Aorta (tissue), 5 donors: ENCODE measurements around the gene EFHC1. TPM values are rescaled to one million over a fixed set of nuclear protein-coding genes. Genes with fewer than 3 reads are reported as not detected.

Experiments used
- ATAC-seq: fragments of 200-7000 bp; cut with Tn5 transposase; one replicate; pipeline ENCODE4 v1.9.1; 2022; ENCODE audit warnings: moderate library complexity; ENCODE audit not compliant: low FRiP score
- DNase-seq, 2 donors: peaks; one replicate each; pipeline ENCODE4 v3.0.0-alpha.2; 2020
- H3K27ac ChIP-seq, 2 donors: one replicate each; pipeline ENCODE4 v1.5.1; 2013; ENCODE audit warnings: low read length in 2 of 2, mild to moderate bottlenecking in 2 of 2, moderate library complexity in 2 of 2, control low read depth in 1 of 2, inconsistent platforms in 1 of 2, low read depth in 1 of 2
- H3K27me3 ChIP-seq, 2 donors: one replicate each; pipeline ENCODE4 v1.6.1; 2013; ENCODE audit warnings: control low read depth in 1 of 2, low read length in 1 of 2, mild to moderate bottlenecking in 1 of 2, moderate library complexity in 1 of 2; ENCODE audit not compliant: insufficient read depth in 2 of 2, control insufficient read depth in 1 of 2
- H3K36me3 ChIP-seq, 2 donors: one replicate each; pipeline ENCODE4 v1.6.1; 2013; ENCODE audit warnings: control low read depth in 1 of 2, low read length in 1 of 2, mild to moderate bottlenecking in 1 of 2; ENCODE audit not compliant: insufficient read depth in 2 of 2, control insufficient read depth in 1 of 2
- H3K4me1 ChIP-seq, 2 donors: one replicate each; pipeline ENCODE4 v1.6.1; 2013; ENCODE audit warnings: low read length in 2 of 2, control low read depth in 1 of 2, mild to moderate bottlenecking in 1 of 2, moderate library complexity in 1 of 2; ENCODE audit not compliant: insufficient read depth in 2 of 2, control insufficient read depth in 1 of 2
- H3K4me3 ChIP-seq, 2 donors: one replicate each; pipeline ENCODE4 v1.5.1; 2013; ENCODE audit warnings: low read length in 2 of 2, control low read depth in 1 of 2, mild to moderate bottlenecking in 1 of 2
- H3K9me3 ChIP-seq: one replicate; pipeline ENCODE4 v1.6.1; 2013; ENCODE audit warnings: mild to moderate bottlenecking, low read length; ENCODE audit not compliant: control insufficient read depth
- WGBS, 2 donors: extraction: QIAGEN DNeasy Blood & Tissue Kit; methylation state at CpG; one replicate each; pipeline ENCODE4 v1.1.7; 2013; 5-methylcytosine and 5-hydroxymethylcytosine counted together
- intact Hi-C, 2 donors: fragments of 100-400 bp; cut with DNase I; formaldehyde crosslinking; loops; one replicate each; pipeline versions ENCODE4 v1.14.2 to v1.15.0; 2022
- polyA plus RNA-seq, 2 donors: library from polyadenylated mRNA; stranded (reverse); fragments of 200-250 nt; gene quantifications; one replicate each; pipeline ENCODE4 v1.2.3, GENCODE V29; 2013
- total RNA-seq, 2 donors: library from RNA; stranded (reverse); fragmentation: NEBNext Ultra II Directional; extraction: Animal tissue kit (Norgen Biotek cat#: 25700); gene quantifications; one replicate each; pipeline ENCODE4 v1.2.1, GENCODE V29; 2021
- donor health status: healthy with polysubstance abuse.
- donor health status: Bipolar disorder and iron deficiency.
- donor health status: DM: no; HTN: no; CAD: no.
- donor health status: DM: no; HTN: no; CAD: no.
- donor health status: DM: yes; HTN: yes; CAD: no.

The EFHC1 gene
- total and polyA plus RNA-seq, 4 donors = 3.0 to 51.5 (median 21.1) TPM

GRCh38 chr6:52505726-52506409, 85.7 kb downstream of the EFHC1 start:
- peaks cover 3 to 4% of the 10 kb centered on the region in 2 donors for H3K4me1 ChIP-seq
- H3K36me3 ChIP-seq = no peaks in the 10 kb centered on the region
- H3K27me3 ChIP-seq = no peaks in the 10 kb centered on the region
- ATAC-seq (no peak), DNase-seq (no peak)
- intact Hi-C loops = loop anchor here in 1 of 2 donors (5.0 kb wide), 1 partner anchor 91 kb away; no protein-coding TSS in a partner anchor
- WGBS, 2 donors = 51 to 53% methylated on average over 16 of the region's 16 CpGs
- H3K27ac ChIP-seq = peak overlapping the region in 1 of 2 donors; percentile 60
- H3K9me3 ChIP-seq = no peaks in the 10 kb centered on the region
- H3K4me3 ChIP-seq = no peak overlapping the region

GRCh38 chr6:52506476-52506875, 86.3 kb downstream of the EFHC1 start:
- H3K27me3 ChIP-seq = no peaks in the 10 kb centered on the region
- no peaks in the 10 kb centered on the region for H3K9me3 ChIP-seq
- no peaks in the 10 kb centered on the region for H3K36me3 ChIP-seq
- 50 to 71% methylated on average over 9 of the region's 9 CpGs for WGBS, 2 donors
- DNase-seq (no peak), ATAC-seq (no peak)
- H3K4me3 ChIP-seq = no peak overlapping the region
- intact Hi-C loops = loop anchor here in 1 of 2 donors (5.0 kb wide), 1 partner anchor 91 kb away; no protein-coding TSS in a partner anchor
- H3K4me1 ChIP-seq = peaks cover 4 to 6% of the 10 kb centered on the region in 2 donors
- peak overlapping the region in 1 of 2 donors; percentile 9 for H3K27ac ChIP-seq

- ATAC-seq (no peak), DNase-seq (no peak)
- Histone ChIP-seq H3K36me3 (no peaks in the 10 kb centered on the region), H3K4me1 (peaks cover 4 to 11% of the 10 kb centered on the region in 2 donors), H3K27ac (no peak overlapping the region), H3K9me3 (no peaks in the 10 kb centered on the region), H3K4me3 (no peak overlapping the region), H3K27me3 (no peaks in the 10 kb centered on the region)
- WGBS, 2 donors = 81 to 92% methylated on average over 3 of the region's 3 CpGs
- intact Hi-C loops = loop anchor here in 1 of 2 donors (5.0 kb wide), 1 partner anchor 90 kb away; no protein-coding TSS in a partner anchor
Observed at GRCh38 chr6:52507557-52508260, 87.6 kb downstream of the EFHC1 start.

GRCh38 chr6:52508261-52508739, 88.2 kb downstream of the EFHC1 start:
- Histone ChIP-seq H3K9me3 (no peaks in the 10 kb centered on the region), H3K36me3 (no peaks in the 10 kb centered on the region), H3K4me1 (peaks cover 4 to 12% of the 10 kb centered on the region in 2 donors), H3K27me3 (no peaks in the 10 kb centered on the region), H3K4me3 (no peak overlapping the region), H3K27ac (no peak overlapping the region)
- DNase-seq (no peak), ATAC-seq (no peak)
- intact Hi-C loops = loop anchor here in 1 of 2 donors (5.0 kb wide), 1 partner anchor 89 kb away; no protein-coding TSS in a partner anchor
- WGBS, 2 donors = 94% methylated on average over 5 of the region's 5 CpGs

GRCh38 chr6:52509281-52510212, 89.4 kb downstream of the EFHC1 start:
- no peak for ATAC-seq
- intact Hi-C loops = loop anchor here (5.0 to 10.0 kb wide), 3 partner anchors 38 to 485 kb away; partner anchors contain the start of gene GSTA4 (in 1 of the 2)
- 58 to 64% methylated on average over 14 of the region's 14 CpGs for WGBS, 2 donors
- Histone ChIP-seq H3K36me3 (peaks cover 0 to 2% of the 10 kb centered on the region in 2 donors), H3K27ac (peak overlapping the region; percentile 45 to 59), H3K27me3 (no peaks in the 10 kb centered on the region), H3K4me3 (no peak overlapping the region), H3K4me1 (peaks cover 4 to 12% of the 10 kb centered on the region in 2 donors), H3K9me3 (no peaks in the 10 kb centered on the region)
- no peak for DNase-seq

GRCh38 chr6:52510213-52510562, 90.0 kb downstream of the EFHC1 start:
- DNase-seq (no peak), ATAC-seq (no peak)
- Histone ChIP-seq H3K27me3 (no peaks in the 10 kb centered on the region), H3K9me3 (no peaks in the 10 kb centered on the region), H3K36me3 (peaks cover 0 to 2% of the 10 kb centered on the region in 2 donors), H3K4me3 (no peak overlapping the region), H3K27ac (peak overlapping the region in 1 of 2 donors; percentile 59), H3K4me1 (peaks cover 4 to 12% of the 10 kb centered on the region in 2 donors)
- intact Hi-C loops = loop anchor here (5.0 to 10.0 kb wide), 2 partner anchors 37 to 485 kb away; partner anchors contain the start of gene GSTA4 (in 1 of the 2)

GRCh38 chr6:52511163-52511562, 91.0 kb downstream of the EFHC1 start:
- intact Hi-C loops = loop anchor here (5.0 to 10.0 kb wide), 2 partner anchors 36 to 484 kb away; partner anchors contain the start of gene GSTA4 (in 1 of the 2)
- H3K4me3 ChIP-seq = no peak overlapping the region
- H3K27ac ChIP-seq = peak overlapping the region; percentile 65 to 85
- WGBS, 2 donors = 70 to 81% methylated on average over 10 of the region's 10 CpGs
- no peak for ATAC-seq
- no peaks in the 10 kb centered on the region for H3K27me3 ChIP-seq
- DNase-seq = no peak
- H3K9me3 ChIP-seq = no peaks in the 10 kb centered on the region
- peaks cover 0 to 2% of the 10 kb centered on the region in 2 donors for H3K36me3 ChIP-seq
- peaks cover 4 to 12% of the 10 kb centered on the region in 2 donors for H3K4me1 ChIP-seq
